Esophagus squamous epithelium (tissue), 4 donors: Measurements from ENCODE around the gene EMC10.

Experiments used
- CTCF ChIP-seq, 6 experiments: fragments of 450-650 bp in 4 of 6; fragments of 200-600 bp in 2 of 6; sonication (generic) in 2 of 6; IDR thresholded peaks; one replicate each; pipeline ENCODE4 v1.5.1; 2016 to 2019; ENCODE audit warnings: antibody characterized with exemption in 6 of 6, mild to moderate bottlenecking in 4 of 6, moderate library complexity in 4 of 6
- POLR2A ChIP-seq, 4 donors: fragments of 450-650 bp; IDR thresholded peaks; one replicate each; pipeline ENCODE4 v1.6.1; 2017; ENCODE audit warnings: antibody characterized with exemption in 4 of 4, mild to moderate bottlenecking in 4 of 4, moderate library complexity in 3 of 4

GRCh38 chr19:50434525-50434924, 41.8 kb upstream of the EMC10 start:
- no peak for TF ChIP-seq CTCF (IDR thresholded peaks at IDR 0.05)
- no peak for TF ChIP-seq POLR2A (IDR thresholded peaks at IDR 0.05)
